Caco-2 (cell line): ENCODE results near the gene FZD8. TPM values are rescaled to one million over a fixed set of nuclear protein-coding genes. Genes with fewer than 3 reads are reported as not detected.

ENCODE experiments used
- BruUV-seq: library from RNA; stranded (reverse); fragments of 400-500 nt; replicated peaks from 2 replicates; lab custom pipeline; 2021; lab: Mats Ljungman, UMichigan
- CTCF ChIA-PET: fragments of 300-600 bp; sonication (Branson Sonifier 250); formaldehyde crosslinking; loops from one replicate; lab custom pipeline; 2022; ENCODE audit warnings: antibody characterized with exemption; lab: Charles Lee
- POLR2A ChIA-PET: fragments of 300-600 bp; sonication (Branson Sonifier 250); formaldehyde crosslinking; loops from one replicate; lab custom pipeline; 2022; ENCODE audit warnings: antibody characterized with exemption; lab: Charles Lee
- DNase-seq, 2 experiments: peaks; one replicate each; pipeline versions ENCODE4 v3.0.0 to v3.0.0-alpha.2; 2020 to 2022
- H3K27me3 ChIP-seq: replicated peaks from 2 replicates; pipeline ENCODE4 v1.6.0; 2011; ENCODE audit warnings: low read length; ENCODE audit not compliant: control insufficient read depth, insufficient read depth
- H3K36me3 ChIP-seq: 2 replicates; pipeline ENCODE4 v1.5.1; 2011; ENCODE audit warnings: low read length; ENCODE audit not compliant: control insufficient read depth, insufficient read depth
- H3K4me1 ChIP-seq: fragments of 250-450 bp; sonication (Bioruptor Pico); 2 replicates; pipeline ENCODE4 v1.5.1; 2020; ENCODE audit warnings: mild to moderate bottlenecking
- H3K4me3 ChIP-seq: 2 replicates; pipeline ENCODE4 v1.5.1; 2011; ENCODE audit warnings: low read depth, mild to moderate bottlenecking, control low read depth, low read length
- H3K9me3 ChIP-seq: fragments of 250-450 bp; sonication (Bioruptor Pico); 2 replicates; pipeline ENCODE4 v1.5.1; 2020; ENCODE audit warnings: mild to moderate bottlenecking, moderate library complexity
- H3K27ac Mint-ChIP-seq: one replicate; pipeline ENCODE4 v1.8.0; 2022; ENCODE audit warnings: mixed read lengths; ENCODE audit not compliant: unreplicated experiment
- H3K27me3 Mint-ChIP-seq: one replicate; pipeline ENCODE4 v1.8.0; 2022; ENCODE audit warnings: mixed read lengths; ENCODE audit not compliant: insufficient read depth, unreplicated experiment
- H3K36me3 Mint-ChIP-seq: one replicate; pipeline ENCODE4 v1.8.0; 2022; ENCODE audit warnings: mild to moderate bottlenecking, mixed read lengths; ENCODE audit not compliant: insufficient read depth, unreplicated experiment
- H3K4me1 Mint-ChIP-seq: one replicate; pipeline ENCODE4 v1.8.0; 2022; ENCODE audit warnings: low read depth, mixed read lengths; ENCODE audit not compliant: unreplicated experiment
- H3K4me3 Mint-ChIP-seq: one replicate; pipeline ENCODE4 v1.8.0; 2022; ENCODE audit warnings: mild to moderate bottlenecking, moderate library complexity, mixed read lengths; ENCODE audit not compliant: unreplicated experiment
- H3K9me3 Mint-ChIP-seq: one replicate; pipeline ENCODE4 v1.8.0; 2022; ENCODE audit warnings: mixed read lengths; ENCODE audit not compliant: unreplicated experiment
- CTCF ChIP-seq, 2 experiments: fragments of 200-600 bp in 1 of 2; IDR thresholded peaks; 1 replicate in 1 of 2; 2 replicates in 1 of 2; pipeline versions ENCODE4 v1.5.1 to v1.8.0; 2011 to 2022; ENCODE audit warnings: antibody characterized with exemption in 1 of 2, control low read depth in 1 of 2, inconsistent platforms in 1 of 2, low read depth in 1 of 2, low read length in 1 of 2, mild to moderate bottlenecking in 1 of 2, moderate library complexity in 1 of 2; ENCODE audit not compliant: insufficient read depth in 1 of 2, severe bottlenecking in 1 of 2, unreplicated experiment in 1 of 2
- intact Hi-C: fragments of 100-400 bp; cut with micrococcal nuclease; formaldehyde crosslinking; loops from one replicate; pipeline ENCODE4 v1.10.0; 2022; ENCODE audit not compliant: unreplicated experiment
- total RNA-seq: library from RNA; stranded (reverse); gene quantifications from 2 replicates; pipeline ENCODE4 v1.2.3, GENCODE V29; 2022

FZD8 gene
- total RNA-seq, 1 experiment from 2014 or later: 3.4 TPM

- POLR2A ChIA-PET: no interaction called here
- H3K27me3 ChIP-seq: no peaks in the 10 kb centered on the region
- no peak overlapping the region for H3K4me3 ChIP-seq
- no TSS peak for BruUV-seq
- CTCF ChIA-PET: interaction anchor here (0.5 to 1.4 kb wide), 4 partner anchors 13 to 383 kb away, joined by 3 to 5 read pairs (median 4); no protein-coding TSS in a partner anchor
- H3K9me3 ChIP-seq: no peaks in the 10 kb centered on the region
- peak in 1 of 2 experiments; percentile 27 for TF ChIP-seq CTCF (IDR thresholded peaks at IDR 0.05; ENCODE audit: insufficient read depth in 1 of 2, low read depth in 1 of 2, low read length in 1 of 2, severe bottlenecking in 1 of 2, unreplicated experiment in 1 of 2)
- no peak for DNase-seq
- Mint-ChIP-seq H3K4me3 (no peak overlapping the region), H3K27ac (no peak overlapping the region), H3K36me3 (no peaks in the 10 kb centered on the region), H3K27me3 (no peaks in the 10 kb centered on the region), H3K9me3 (no peaks in the 10 kb centered on the region), H3K4me1 (no peaks in the 10 kb centered on the region)
- H3K4me1 ChIP-seq: no peaks in the 10 kb centered on the region
- intact Hi-C loops: no loop called here
- no peaks in the 10 kb centered on the region for H3K36me3 ChIP-seq
These were observed 41.9 kb downstream of the FZD8 start for GRCh38 chr10:35600193-35600592.

GRCh38 chr10:35598379-35598778, 43.7 kb downstream of the FZD8 start:
- TF ChIP-seq CTCF (IDR thresholded peaks at IDR 0.05; ENCODE audit: insufficient read depth in 1 of 2, low read depth in 1 of 2, low read length in 1 of 2, severe bottlenecking in 1 of 2, unreplicated experiment in 1 of 2): peak; percentile 55 to 84
- Histone ChIP-seq H3K9me3 (no peaks in the 10 kb centered on the region), H3K4me3 (no peak overlapping the region), H3K27me3 (no peaks in the 10 kb centered on the region), H3K4me1 (no peaks in the 10 kb centered on the region), H3K36me3 (no peaks in the 10 kb centered on the region)
- no peaks in the 10 kb centered on the region for H3K9me3 Mint-ChIP-seq
- intact Hi-C loops: loop anchor here (1.0 to 2.0 kb wide), 2 partner anchors 362 to 478 kb away; no protein-coding TSS in a partner anchor
- BruUV-seq: no TSS peak
- CTCF ChIA-PET: no interaction called here
- H3K36me3 Mint-ChIP-seq: no peaks in the 10 kb centered on the region
- no peak overlapping the region for H3K4me3 Mint-ChIP-seq
- no peak overlapping the region for H3K27ac Mint-ChIP-seq
- H3K4me1 Mint-ChIP-seq: no peaks in the 10 kb centered on the region
- POLR2A ChIA-PET: no interaction called here
- H3K27me3 Mint-ChIP-seq: no peaks in the 10 kb centered on the region
- DNase-seq: peak; percentile 41 to 48

- Mint-ChIP-seq H3K27me3 (no peaks in the 10 kb centered on the region), H3K27ac (no peak overlapping the region), H3K36me3 (no peaks in the 10 kb centered on the region), H3K4me1 (no peaks in the 10 kb centered on the region), H3K4me3 (no peak overlapping the region), H3K9me3 (no peaks in the 10 kb centered on the region)
- no peaks in the 10 kb centered on the region for H3K36me3 ChIP-seq
- no peaks in the 10 kb centered on the region for H3K27me3 ChIP-seq
- no peak overlapping the region for H3K4me3 ChIP-seq
- intact Hi-C loops: no loop called here
- POLR2A ChIA-PET: no interaction called here
- no peak for DNase-seq
- no peak for TF ChIP-seq CTCF (IDR thresholded peaks at IDR 0.05; ENCODE audit: insufficient read depth in 1 of 2, low read depth in 1 of 2, low read length in 1 of 2, severe bottlenecking in 1 of 2, unreplicated experiment in 1 of 2)
- BruUV-seq: no TSS peak
- H3K4me1 ChIP-seq: no peaks in the 10 kb centered on the region
- no peaks in the 10 kb centered on the region for H3K9me3 ChIP-seq
- CTCF ChIA-PET: no interaction called here
These were observed 47.0 kb downstream of the FZD8 start for GRCh38 chr10:35595106-35595505.
